Activated CD4-positive, alpha-beta T cell treated with anti-CD3 and anti-CD28 coated beads, Interleukin-2, Interleukin-4, amounts not matched to agents 100 ng/mL and 50 ng/mL, durations not matched to agents 16 hours and 8 hours (primary cell): ENCODE data around the gene AKR1C8.
A peak's percentile ranks its signal among the peaks of the same experiment; 100 is the strongest.
"Not testable (repeated sequence)": the region's sequence is repeated elsewhere in the genome, so short reads cannot be mapped to it uniquely, and the experiment has no call there.

Experiments
- DNase-seq: peaks from one replicate; pipeline ENCODE4 v3.0.0-alpha.2; 2020; ENCODE audit warnings: low spot score

AKR1C8 gene

DNA sequence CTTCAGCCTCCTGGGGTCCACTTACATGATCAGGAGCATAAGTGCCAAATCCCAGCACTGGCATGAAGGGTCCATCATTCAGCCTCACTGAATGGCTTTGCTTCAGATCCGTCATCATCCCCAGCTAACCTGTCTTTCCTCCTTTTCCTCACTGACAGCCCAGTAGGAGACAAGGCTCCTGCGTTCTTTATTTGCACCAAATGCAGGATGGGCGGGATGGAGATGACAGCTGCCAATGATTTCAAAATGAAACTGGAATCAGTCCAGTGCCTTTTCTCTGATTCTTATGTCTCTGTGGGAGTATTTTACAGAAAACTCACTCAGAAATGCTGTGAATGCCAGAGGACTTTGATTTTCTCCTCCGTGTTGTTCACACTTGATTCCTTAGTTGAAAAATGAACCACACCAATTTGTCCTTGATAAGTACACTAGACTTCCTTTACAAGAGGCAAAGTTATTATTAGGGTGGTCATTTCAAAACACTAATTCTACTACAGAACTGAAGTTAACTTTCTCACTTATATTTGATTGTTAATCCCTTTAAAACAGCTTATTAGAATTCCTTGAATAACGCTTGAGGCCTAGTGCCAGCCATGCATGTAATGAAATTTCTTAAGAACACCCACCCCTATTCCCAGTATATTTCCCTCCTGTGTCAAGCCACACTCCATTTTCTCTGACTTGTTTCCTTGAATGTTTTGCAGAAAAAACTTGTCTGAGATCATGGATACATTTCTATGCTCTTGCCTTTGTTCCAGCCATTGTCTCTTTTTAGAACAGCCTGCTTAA is at the start of gene AKR1C8:
AKR1C8 (minus strand) TSS at position 164 of the 789 bp plus-strand sequence; CDS start at position 118, 46 bp downstream.
- DNase-seq, result no peak

- DNase-seq, result no peak
Observed at GRCh38 chr10:5234106-5234860, 49.3 kb upstream of the AKR1C8 start.

- DNase-seq, result no peak
Observed at GRCh38 chr10:5233324-5233723, 48.4 kb upstream of the AKR1C8 start.

DNA sequence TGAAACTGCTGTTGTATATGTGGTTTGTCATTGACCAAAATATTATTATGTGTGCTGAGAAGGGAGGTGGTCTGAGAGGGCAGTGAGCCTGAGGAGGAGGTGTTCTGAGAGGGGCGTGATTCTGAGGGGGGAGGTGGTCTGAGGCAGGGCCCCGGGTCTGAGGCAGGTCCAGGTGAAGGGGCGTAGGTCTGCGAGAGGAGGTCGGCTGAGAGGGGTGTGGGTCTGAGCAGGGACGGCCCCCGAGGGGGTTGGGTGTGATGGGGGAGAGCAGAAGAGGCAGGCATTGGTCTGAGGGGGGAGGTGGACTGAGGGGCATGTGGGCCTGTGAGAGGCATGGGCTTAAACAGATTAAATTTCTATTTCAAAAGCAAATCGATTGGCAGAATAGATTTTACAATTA is 44.1 kb upstream of the AKR1C8 start:
- no peak for DNase-seq

GRCh38 chr10:5222942-5223341 is 38.0 kb upstream of the AKR1C8 start:
- not testable (repeated sequence) for DNase-seq

GRCh38 chr10:5219262-5219661 is 34.3 kb upstream of the AKR1C8 start:
- no peak for DNase-seq

- no peak for DNase-seq
Observed at GRCh38 chr10:5216801-5217200, 31.9 kb upstream of the AKR1C8 start.

GRCh38 chr10:5211696-5212536 is 27.0 kb upstream of the AKR1C8 start:
- no peak for DNase-seq

DNA sequence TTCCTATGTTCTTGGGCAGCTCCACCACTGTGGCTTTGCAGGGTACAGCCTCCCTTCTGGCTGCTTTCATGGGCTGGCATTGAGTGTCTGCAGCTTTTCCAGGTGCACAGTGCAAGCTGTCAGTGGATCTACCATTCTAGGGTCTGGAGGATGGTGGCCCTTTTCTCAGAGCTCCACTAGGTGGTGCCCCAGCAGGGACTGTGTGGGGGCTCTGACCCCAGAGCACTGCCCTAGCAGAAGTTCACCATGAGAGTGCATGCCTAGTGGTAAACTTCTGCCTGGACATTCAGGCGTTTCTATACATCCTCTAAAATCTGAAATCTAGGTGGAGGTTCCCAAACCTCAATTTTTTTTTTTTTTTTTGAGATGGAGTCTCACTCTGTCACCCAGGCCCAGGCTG is 25.3 kb upstream of the AKR1C8 start:
- DNase-seq, result peak; percentile 5

DNA sequence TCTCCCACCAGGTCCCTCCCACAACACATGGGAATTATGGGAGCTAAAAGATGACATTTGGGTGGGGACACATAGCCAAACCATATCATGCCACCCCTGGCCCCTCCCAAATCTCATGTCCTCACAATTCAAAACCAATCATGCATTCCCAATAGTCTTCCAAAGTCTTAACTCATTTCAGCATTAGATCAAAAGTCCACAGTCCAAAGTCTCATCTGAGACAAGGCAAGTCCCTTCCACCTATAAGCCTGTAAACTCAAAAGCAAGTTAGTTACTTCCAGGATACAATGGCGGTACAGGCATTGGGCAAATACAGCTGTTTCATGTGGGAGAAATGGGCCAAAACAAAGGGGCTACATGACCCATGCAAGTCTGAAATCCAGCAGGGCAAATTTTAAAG is 24.8 kb upstream of the AKR1C8 start:
- not testable (repeated sequence) for DNase-seq

- DNase-seq, result no peak
Observed at GRCh38 chr10:5206799-5207198, 21.8 kb upstream of the AKR1C8 start.

DNA sequence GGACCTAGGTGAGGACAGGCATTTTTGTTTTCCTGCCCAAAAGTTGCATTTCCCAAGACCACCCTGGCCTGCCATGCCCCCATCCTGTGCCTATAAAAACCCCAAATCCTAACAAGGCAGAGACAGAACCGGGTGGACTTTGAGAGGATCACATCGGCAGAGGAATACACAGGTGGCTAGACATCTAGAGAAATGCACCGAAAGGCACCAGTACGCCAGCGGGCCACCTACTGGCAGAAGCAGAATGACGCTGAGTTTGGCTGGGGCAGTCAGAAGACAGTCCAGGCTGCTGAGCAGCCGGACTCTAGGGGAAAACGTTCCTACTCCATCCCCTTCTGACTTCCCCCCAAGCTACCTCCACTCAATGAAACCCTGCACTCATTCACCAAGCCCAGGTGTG is 14.4 kb upstream of the AKR1C8 start:
- DNase-seq, result no peak

DNA sequence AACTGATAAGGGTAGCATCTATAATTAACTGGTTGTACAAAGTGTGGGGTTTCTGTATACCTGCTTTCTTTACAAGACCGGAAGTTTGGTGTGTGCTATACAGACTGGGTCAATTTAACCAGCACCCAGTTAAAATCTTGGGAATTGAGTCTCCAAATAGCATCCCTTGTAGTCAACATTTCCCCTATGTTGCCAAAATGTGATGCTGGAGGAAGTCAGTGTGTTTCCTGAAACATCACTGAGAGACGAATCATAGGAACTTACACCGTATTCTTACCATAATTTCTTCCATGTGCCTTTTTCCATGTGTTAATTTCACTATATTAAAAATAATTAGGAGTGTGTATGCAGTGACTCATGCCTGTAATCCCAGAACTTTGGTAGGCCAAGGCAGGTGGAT is 13.4 kb upstream of the AKR1C8 start:
- DNase-seq, result no peak

- DNase-seq, result no peak
Observed at GRCh38 chr10:5196702-5197113, 11.8 kb upstream of the AKR1C8 start, which contains the start of gene AKR1C4. AKR1C4 (plus strand) TSS chr10:5196837; CDS start chr10:5196868, 31 bp downstream.

- DNase-seq, result no peak
Observed at GRCh38 chr10:5195727-5196374, 10.9 kb upstream of the AKR1C8 start.

GRCh38 chr10:5194431-5194830 is 9.5 kb upstream of the AKR1C8 start:
- DNase-seq, result no peak

- DNase-seq, result no peak
Observed at GRCh38 chr10:5188358-5188757, 3.4 kb upstream of the AKR1C8 start.

DNA sequence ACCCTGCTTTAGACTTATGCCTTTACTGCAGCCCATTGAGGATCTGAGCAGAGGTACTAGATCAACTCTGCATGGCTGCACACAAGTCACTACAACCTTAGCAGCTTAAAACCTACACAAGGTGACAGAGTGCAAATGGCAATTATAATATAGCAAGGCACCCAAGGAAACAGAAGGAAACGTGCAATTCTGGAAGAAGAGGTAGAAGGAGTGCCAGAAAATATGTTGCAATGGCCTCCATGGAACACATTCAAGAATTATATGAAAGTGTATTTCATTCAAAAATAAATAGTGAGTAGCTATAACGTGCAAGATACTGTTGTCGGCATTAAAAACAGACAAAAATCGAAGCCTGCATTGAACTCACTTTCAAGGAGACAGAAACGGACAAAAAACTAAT is 2.9 kb upstream of the AKR1C8 start:
- DNase-seq, result no peak

DNA sequence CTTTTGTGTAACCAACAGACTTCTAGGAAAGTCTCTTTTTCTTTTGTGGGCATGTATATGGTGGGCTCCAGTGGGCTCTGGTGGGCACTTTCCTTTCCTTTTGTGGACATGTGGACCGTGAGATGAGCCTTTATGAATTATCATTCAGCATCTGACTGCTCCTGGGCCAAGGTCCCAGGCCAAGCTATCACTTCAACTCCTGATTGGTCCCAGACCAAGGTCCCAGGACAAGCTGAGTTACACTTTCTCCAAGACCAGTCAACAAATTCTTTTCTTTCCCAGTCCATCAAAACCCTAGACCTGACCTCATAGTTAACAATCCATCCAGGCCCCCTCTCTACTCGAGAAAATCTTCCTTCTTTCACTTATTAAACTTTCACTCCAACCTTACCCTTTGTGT is 1.0 kb downstream of the AKR1C8 start:
- no peak for DNase-seq

- not testable (repeated sequence) for DNase-seq
Observed at GRCh38 chr10:5180503-5180902, 4.4 kb downstream of the AKR1C8 start.

GRCh38 chr10:5175581-5175980 is 9.4 kb downstream of the AKR1C8 start:
- not testable (repeated sequence) for DNase-seq

DNA sequence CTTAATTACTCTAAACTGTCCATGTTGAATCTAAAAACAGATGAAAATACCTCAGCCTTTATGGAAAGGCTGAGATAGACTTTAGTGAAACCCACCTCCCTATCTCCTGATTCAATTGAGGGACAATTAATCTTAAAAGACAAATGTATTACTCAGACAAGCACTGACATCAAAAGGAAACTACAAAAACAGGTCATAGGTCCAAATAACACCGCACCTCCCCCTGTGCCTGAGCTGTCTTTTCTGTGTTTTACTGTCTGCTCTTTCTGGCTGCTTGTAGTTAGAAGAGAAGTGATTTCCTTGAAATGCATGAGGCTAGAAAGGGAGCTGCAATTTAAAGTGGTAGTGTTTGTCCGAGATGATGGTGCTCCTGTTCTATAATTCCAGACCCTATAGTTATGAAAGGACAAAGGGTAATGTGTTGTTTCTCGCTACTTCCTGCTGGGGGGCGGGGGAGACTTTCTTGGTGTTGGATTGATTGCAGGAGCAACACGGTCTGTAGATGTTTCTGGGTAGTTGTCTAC is 16.0 kb downstream of the AKR1C8 start:
- peak; percentile 79 for DNase-seq
